ENCODE measurements around the gene COPG1.
A peak's percentile ranks its signal among the peaks of the same experiment; 100 is the strongest.

COPG1 gene

DNA sequence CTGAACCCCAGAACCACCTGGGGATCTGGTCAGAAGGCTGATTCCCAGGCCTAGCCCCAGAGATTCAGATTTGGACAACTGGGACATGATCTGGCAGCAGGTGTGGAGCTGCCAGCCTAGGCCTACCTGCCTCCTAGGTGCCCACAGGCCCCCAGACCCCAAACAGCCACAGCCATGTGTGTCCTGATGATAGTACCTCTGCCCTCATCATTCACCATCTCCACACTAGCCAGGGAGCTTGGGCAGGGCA lies 63.9 kb downstream of the COPG1 start:
- Histone ChIP-seq H3K27me3 (ENCODE audit: control insufficient read depth, insufficient read depth, low read length) (no peaks in the 10 kb centered on the region), H3K9ac (no peak overlapping the region), H3K9me3 (ENCODE audit: control insufficient read depth, low read length) (no peaks in the 10 kb centered on the region), H3K36me3 (ENCODE audit: control insufficient read depth, insufficient read depth, low read length) (no peaks in the 10 kb centered on the region), H3K4me2 (ENCODE audit: low read length) (no peak overlapping the region), H2AFZ (no peak overlapping the region), H3K27ac (peak overlapping the region; percentile 93), H3K79me2 (peaks cover 3% of the 10 kb centered on the region), H3K4me1 (peaks cover 32% of the 10 kb centered on the region), H3K4me3 (ENCODE audit: low read depth, low read length) (no peak overlapping the region)
- TF ChIP-seq CTCF (IDR thresholded peaks at IDR 0.05), result no peak

DNA sequence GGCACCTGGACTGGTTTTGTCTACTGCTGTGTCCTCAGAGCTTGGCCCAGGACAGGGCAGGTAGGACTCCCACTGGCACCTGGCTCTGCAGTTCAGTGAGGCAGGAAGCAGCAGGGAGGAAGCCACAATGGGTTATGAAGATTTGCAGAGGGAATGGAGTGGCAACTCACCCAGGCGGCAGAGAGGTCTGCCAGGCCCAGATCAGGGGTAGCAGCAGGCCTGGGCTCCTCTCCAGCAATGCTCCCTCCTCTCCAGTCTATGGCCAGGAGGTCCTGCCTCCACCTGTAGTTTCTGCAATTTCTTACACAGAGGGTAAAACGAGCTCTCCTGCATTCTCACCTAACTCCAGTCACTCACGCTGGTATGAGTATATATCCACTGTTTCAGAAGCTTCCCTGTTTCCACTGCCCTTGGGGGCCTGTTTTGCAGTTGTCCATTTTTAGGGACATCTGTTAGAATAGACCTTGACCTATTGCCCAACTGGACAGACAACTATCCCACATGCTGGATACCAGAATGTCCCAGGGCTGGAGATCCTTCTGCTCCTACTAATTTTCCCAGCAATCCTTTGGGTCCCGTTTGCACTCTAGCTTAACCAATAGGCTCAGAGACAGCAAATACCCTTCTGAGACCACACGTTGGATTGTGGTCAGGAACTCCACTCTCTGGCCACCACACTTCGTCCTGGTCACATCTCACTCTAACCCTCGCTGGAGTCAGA lies 64.4 kb downstream of the COPG1 start:
- H3K27ac ChIP-seq, result peak overlapping the region; percentile 93
- H3K9me3 ChIP-seq (ENCODE audit: control insufficient read depth, low read length), result no peaks in the 10 kb centered on the region
- no peak overlapping the region for H3K4me3 ChIP-seq (ENCODE audit: low read depth, low read length)
- H3K79me2 ChIP-seq, result peaks cover 3% of the 10 kb centered on the region
- no peaks in the 10 kb centered on the region for H3K27me3 ChIP-seq (ENCODE audit: control insufficient read depth, insufficient read depth, low read length)
- no peak for TF ChIP-seq CTCF (IDR thresholded peaks at IDR 0.05)
- H3K36me3 ChIP-seq (ENCODE audit: control insufficient read depth, insufficient read depth, low read length), result no peaks in the 10 kb centered on the region
- H3K9ac ChIP-seq, result no peak overlapping the region
- H2AFZ ChIP-seq, result no peak overlapping the region
- H3K4me2 ChIP-seq (ENCODE audit: low read length), result peak overlapping the region; percentile 74
- H3K4me1 ChIP-seq, result peaks cover 32% of the 10 kb centered on the region

DNA sequence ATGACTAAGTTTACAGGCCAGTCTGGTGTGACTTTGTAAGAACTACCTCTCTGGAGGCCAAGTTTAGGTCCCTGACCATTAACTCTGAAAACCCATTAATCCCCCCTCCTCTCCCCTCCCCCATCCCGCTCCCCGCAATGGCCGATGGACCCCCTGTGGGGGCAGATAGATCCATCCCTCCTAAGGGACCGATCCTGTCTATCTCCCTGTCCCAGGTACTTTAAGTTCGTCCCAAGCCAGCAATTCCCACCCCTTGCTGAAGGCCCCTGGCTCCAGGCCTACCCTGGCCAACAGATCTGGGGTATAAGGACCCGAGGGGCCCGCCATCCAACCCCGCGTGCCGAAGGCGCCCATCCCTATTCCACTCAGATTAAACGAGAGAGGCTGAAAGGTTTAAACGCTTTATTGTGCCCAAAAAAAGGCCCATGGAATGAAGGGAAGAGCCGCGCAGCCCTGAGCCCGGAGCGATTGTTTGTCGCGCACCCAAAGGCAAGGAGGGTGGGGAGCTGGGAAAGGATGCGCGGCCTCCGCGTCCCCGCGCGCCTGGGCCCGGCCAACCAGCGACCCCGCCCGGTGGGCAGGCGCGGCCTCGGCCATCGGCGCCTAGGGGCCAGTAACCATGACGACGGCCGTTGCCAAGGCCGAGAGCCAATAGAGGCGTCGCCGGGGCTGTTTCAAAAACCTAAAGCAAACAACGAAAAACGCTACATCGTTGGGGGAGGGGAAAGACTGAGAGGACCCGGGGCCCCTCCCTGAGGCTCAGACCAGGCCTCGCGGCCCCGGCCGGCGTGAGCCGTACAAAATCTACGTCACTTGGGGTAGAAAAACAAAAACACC lies 65.2 kb downstream of the COPG1 start:
- Histone ChIP-seq H3K9me3 (ENCODE audit: control insufficient read depth, low read length) (no peaks in the 10 kb centered on the region), H3K79me2 (peaks cover 3% of the 10 kb centered on the region), H3K27ac (peak overlapping the region; percentile 93), H2AFZ (peak overlapping the region; percentile 67), H3K4me3 (ENCODE audit: low read depth, low read length) (peak overlapping the region; percentile 63), H3K36me3 (ENCODE audit: control insufficient read depth, insufficient read depth, low read length) (no peaks in the 10 kb centered on the region), H3K27me3 (ENCODE audit: control insufficient read depth, insufficient read depth, low read length) (no peaks in the 10 kb centered on the region), H3K4me1 (peaks cover 29% of the 10 kb centered on the region), H3K9ac (peak overlapping the region; percentile 63), H3K4me2 (ENCODE audit: low read length) (peak overlapping the region; percentile 74)
- TF ChIP-seq CTCF (IDR thresholded peaks at IDR 0.05), result peak; percentile 44

DNA sequence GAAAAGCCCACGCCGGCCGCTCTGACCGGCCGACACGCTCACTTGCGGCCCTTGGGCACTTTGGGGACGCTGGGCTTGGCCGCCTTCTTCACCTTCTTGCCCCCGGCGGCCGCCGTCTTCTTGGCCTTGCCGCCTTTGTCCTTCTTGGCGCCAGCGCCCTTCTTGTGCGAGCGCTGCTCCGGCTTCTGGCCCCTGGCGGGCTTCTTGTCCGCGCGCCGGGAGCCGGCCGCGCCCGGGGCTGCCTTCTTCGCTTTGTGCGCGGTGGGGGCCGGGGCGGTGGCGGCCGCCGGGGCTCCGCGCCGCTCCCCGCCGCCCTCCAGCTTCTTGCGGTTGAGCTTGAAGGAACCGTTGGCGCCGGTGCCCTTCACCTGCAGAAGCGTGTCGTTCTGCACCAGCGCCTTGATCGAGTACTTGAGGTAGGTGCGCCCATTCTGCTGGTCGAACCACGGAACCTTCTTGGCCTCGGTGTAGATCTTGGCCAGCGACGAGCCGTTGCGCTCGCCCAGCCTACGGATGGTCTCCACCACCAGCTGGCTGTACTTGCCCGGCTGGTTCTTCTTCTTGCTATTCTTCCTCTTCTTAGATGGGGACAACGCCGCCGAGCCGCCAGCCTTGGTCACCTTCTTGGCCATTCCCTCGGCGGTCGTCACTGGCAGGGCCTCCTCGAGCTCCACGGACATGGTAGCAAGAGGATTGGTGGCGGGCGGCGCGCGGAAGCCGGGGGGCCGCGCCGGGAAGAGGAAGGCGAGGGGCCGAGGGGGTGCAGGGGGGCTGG lies 66.0 kb downstream of the COPG1 start:
- peak overlapping the region; percentile 63 for H3K4me3 ChIP-seq (ENCODE audit: low read depth, low read length)
- peak overlapping the region; percentile 72 for H3K9ac ChIP-seq
- H3K9me3 ChIP-seq (ENCODE audit: control insufficient read depth, low read length), result no peaks in the 10 kb centered on the region
- H3K79me2 ChIP-seq, result peaks cover 3% of the 10 kb centered on the region
- no peaks in the 10 kb centered on the region for H3K36me3 ChIP-seq (ENCODE audit: control insufficient read depth, insufficient read depth, low read length)
- peak overlapping the region; percentile 93 for H3K27ac ChIP-seq
- peak overlapping the region; percentile 74 for H3K4me2 ChIP-seq (ENCODE audit: low read length)
- peaks cover 22% of the 10 kb centered on the region for H3K4me1 ChIP-seq
- peak overlapping the region; percentile 70 for H2AFZ ChIP-seq
- TF ChIP-seq CTCF (IDR thresholded peaks at IDR 0.05), result no peak
- H3K27me3 ChIP-seq (ENCODE audit: control insufficient read depth, insufficient read depth, low read length), result no peaks in the 10 kb centered on the region
